Type B pancreatic cell (in vitro differentiated cells): ENCODE data around the gene HOTAIR. TPM values are rescaled to one million over a fixed set of nuclear protein-coding genes. Genes with fewer than 3 reads are reported as not detected.

Source experiments
- DNase-seq: peaks from one replicate; pipeline ENCODE4 v3.0.0; 2021; ENCODE audit warnings: mixed read lengths; ENCODE audit not compliant: unreplicated experiment; ENCODE audit errors: extremely low spot score
- H3K27ac Mint-ChIP-seq: 2 replicates; pipeline ENCODE4 v1.8.0; 2021; ENCODE audit warnings: mild to moderate bottlenecking, mixed read lengths
- H3K27me3 Mint-ChIP-seq: 2 replicates; pipeline ENCODE4 v1.8.0; 2021; ENCODE audit warnings: mixed read lengths
- H3K36me3 Mint-ChIP-seq: 2 replicates; pipeline ENCODE4 v1.8.0; 2021; ENCODE audit warnings: mixed read lengths
- H3K4me1 Mint-ChIP-seq: one replicate; pipeline ENCODE4 v1.8.0; 2021; ENCODE audit warnings: mixed read lengths; ENCODE audit not compliant: unreplicated experiment
- H3K4me3 Mint-ChIP-seq: 2 replicates; pipeline ENCODE4 v1.8.0; 2021; ENCODE audit warnings: mild to moderate bottlenecking, mixed read lengths
- H3K9me3 Mint-ChIP-seq: 2 replicates; pipeline ENCODE4 v1.8.0; 2021; ENCODE audit warnings: mixed read lengths
- total RNA-seq: library from RNA; stranded (reverse); gene quantifications from 2 replicates; pipeline ENCODE4 v1.2.1, GENCODE V29; 2021; ENCODE audit warnings: low replicate concordance
- TF ChIP-seq, protein P1 (sequence below): fragments of 200-600 bp; sonication (generic); conservative IDR thresholded peaks from 2 replicates; pipeline ENCODE4 v1.5.0; 2021; ENCODE audit warnings: antibody characterized with exemption, mild to moderate bottlenecking

Gene HOTAIR
- total RNA-seq, 1 donor from 2014 or later, result not detected

DNA sequence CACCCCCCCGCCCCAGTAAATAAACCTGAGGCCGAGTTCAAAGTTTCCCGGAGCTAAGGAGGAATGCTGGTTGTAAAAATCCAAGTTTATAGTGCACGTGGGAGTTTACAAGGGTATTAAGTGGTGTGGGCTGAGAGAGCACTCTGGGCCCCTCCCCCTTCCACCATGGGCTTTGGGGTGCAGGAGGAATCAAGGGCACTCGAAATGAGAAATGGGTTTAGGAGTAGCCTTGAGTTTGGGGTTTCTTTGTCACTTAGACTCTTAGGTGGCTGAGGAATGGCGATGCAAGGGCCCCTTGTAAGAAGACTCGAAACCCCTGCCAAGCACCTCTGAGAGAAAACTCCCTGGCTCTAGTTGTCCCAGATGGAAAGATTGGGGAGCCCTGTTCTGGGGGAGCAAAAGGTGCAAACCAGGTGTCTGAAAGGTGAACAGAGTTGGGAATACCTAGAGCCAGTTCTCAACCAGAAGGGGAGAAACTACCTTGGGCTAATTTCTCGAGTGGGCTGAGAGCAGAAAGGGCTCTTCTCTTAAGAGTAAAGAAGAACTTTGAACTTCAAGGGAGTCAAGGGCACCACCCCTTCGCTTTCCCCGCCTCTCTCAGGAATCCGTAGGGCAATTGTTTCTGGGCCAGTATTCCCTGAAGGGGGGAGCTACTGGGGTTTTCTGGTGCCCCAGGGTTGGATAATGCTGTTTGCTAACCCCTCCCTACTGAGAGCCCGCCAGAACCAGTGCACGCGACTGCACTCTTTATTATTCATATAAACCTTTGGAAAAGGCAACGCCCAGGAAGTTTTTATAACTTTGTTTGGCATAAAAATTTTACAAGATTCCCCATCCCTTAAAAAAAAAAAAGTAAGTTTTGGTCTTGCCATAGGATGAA is 4.0 kb upstream of the HOTAIR start:
- H3K4me3 Mint-ChIP-seq, result no peak overlapping the region
- no peaks in the 10 kb centered on the region for H3K36me3 Mint-ChIP-seq
- no peak for DNase-seq
- no peaks in the 10 kb centered on the region for H3K9me3 Mint-ChIP-seq
- no peak overlapping the region for H3K27ac Mint-ChIP-seq
- TF ChIP-seq, protein P1, sequence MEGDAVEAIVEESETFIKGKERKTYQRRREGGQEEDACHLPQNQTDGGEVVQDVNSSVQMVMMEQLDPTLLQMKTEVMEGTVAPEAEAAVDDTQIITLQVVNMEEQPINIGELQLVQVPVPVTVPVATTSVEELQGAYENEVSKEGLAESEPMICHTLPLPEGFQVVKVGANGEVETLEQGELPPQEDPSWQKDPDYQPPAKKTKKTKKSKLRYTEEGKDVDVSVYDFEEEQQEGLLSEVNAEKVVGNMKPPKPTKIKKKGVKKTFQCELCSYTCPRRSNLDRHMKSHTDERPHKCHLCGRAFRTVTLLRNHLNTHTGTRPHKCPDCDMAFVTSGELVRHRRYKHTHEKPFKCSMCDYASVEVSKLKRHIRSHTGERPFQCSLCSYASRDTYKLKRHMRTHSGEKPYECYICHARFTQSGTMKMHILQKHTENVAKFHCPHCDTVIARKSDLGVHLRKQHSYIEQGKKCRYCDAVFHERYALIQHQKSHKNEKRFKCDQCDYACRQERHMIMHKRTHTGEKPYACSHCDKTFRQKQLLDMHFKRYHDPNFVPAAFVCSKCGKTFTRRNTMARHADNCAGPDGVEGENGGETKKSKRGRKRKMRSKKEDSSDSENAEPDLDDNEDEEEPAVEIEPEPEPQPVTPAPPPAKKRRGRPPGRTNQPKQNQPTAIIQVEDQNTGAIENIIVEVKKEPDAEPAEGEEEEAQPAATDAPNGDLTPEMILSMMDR, result no peak
- H3K4me1 Mint-ChIP-seq, result peaks cover 3% of the 10 kb centered on the region
- peaks cover 97% of the 10 kb centered on the region for H3K27me3 Mint-ChIP-seq

DNA sequence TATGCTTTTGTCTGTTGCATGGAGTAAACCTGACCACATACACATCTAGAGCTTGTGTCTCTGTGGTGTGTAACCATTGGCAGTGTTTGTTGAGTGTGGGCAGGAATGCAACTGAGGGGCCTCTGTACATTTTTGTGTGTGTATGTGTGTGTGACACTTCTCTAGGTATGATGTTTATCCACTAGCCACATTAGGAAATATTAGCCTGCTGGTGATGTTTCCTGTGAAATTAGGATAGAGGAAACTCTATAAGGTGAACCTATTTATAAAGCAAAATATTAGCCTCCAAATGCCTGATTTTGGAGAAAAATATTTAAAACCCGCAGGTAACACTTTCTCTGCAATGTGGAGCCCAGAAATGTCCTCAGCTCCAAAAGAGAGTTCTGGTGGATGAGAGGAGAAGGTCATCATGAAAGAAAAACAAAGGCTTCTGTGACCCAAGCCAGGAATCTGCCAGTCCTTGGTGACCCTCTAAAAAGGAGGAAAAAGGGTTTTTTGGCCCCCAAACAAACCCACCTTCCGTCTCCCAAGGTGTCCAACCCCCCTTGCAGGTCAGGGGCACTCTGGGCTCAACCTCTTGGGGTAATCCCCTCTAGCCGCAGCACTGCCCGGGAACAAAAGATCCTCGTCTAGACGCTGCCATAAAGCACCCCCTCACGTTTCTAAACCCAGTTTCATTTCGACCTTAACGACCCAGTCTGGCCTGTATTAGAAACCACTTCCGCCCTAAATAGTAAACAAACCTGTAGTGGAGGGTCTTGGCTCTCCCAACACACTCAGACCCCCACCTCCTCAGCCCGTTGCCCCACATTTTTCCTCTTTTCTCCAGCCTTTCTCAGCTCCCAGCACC is 3.1 kb upstream of the HOTAIR start:
- Mint-ChIP-seq H3K36me3 (no peaks in the 10 kb centered on the region), H3K4me3 (no peak overlapping the region), H3K27me3 (peaks cover 96% of the 10 kb centered on the region), H3K27ac (no peak overlapping the region), H3K9me3 (no peaks in the 10 kb centered on the region), H3K4me1 (peaks cover 3% of the 10 kb centered on the region)
- TF ChIP-seq, protein P1, result no peak
- DNase-seq, result no peak

DNA sequence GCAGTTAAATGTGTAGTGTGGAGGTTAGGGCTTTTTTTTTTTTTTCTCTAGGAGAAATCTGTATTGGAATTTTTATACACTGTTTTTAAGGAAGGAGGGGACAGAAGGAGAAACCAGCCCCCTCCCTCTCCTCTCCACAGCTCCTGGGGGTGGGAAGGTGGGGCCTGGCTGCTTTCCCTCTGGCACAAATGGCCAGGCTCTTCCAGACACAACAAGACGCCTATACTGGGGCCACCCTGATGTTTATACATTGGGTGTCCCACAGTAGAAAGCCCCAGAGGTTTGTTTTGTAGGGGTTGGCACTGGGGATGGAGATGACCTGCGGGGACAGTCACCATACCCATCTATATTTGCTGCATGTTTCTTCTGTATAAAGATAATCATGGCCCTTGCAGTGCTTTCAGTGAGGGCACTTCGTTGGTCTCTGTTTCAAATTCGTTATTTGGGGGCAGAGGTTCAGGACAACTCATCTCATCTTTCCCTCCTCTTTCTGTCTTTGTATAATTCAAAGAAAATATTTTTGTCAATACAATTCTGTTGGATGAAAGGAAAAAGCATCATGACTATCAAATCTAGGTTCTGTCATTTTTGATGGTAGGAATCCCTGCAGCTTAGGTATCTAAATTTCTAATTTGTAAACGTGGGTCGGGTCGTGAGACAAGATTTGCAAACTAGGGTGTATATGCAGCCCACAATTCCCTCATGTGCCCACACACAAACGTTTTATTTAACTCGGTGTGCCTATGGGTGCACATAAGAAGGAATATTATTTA is 2.3 kb upstream of the HOTAIR start:
- Mint-ChIP-seq H3K4me3 (peak overlapping the region; percentile 51), H3K27me3 (peaks cover 96% of the 10 kb centered on the region), H3K9me3 (no peaks in the 10 kb centered on the region), H3K36me3 (no peaks in the 10 kb centered on the region), H3K27ac (no peak overlapping the region), H3K4me1 (peaks cover 3% of the 10 kb centered on the region)
- TF ChIP-seq, protein P1, result no peak
- DNase-seq, result no peak

DNA sequence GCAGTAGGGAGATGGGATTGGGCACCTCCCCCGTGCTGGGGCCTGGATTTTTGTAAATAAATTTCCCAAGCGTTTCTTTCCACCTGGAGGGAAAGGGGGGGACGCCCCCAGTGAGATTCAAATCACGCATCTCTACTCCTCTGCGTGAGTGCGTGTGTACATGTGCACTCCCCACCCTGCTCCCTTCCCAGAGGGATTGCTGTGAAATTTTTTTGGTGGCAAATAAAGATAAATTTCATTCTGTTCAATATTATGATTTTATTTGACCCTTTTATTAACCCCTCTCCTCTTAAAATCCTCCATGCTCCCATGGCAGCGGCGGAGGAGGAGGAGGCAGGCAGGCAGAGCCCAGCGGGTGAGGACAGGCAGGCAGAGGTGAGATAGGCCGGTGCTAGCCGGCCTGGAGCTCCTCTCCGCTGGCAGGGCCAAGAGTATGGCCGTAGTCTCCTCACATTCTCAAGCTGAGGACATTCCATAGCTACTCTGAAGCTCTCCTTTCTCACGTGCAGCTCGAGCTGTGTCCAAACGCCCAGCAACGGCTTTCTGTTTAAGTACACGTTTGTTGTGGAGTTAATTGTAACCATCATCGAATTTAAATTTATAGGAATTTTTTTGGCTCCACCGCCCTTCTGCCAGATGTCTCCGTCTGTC is 1.5 kb upstream of the HOTAIR start:
- peaks cover 3% of the 10 kb centered on the region for H3K4me1 Mint-ChIP-seq
- TF ChIP-seq, protein P1, result no peak
- DNase-seq, result no peak
- no peaks in the 10 kb centered on the region for H3K36me3 Mint-ChIP-seq
- H3K27ac Mint-ChIP-seq, result no peak overlapping the region
- H3K9me3 Mint-ChIP-seq, result no peaks in the 10 kb centered on the region
- peaks cover 96% of the 10 kb centered on the region for H3K27me3 Mint-ChIP-seq
- H3K4me3 Mint-ChIP-seq, result peak overlapping the region; percentile 51
